Sigmoid colon (tissue), 4 donors: ENCODE results near the gene RSPH1.

ENCODE experiments used
- POLR2A ChIP-seq, 2 donors: fragments of 450-650 bp; IDR thresholded peaks; one replicate each; pipeline ENCODE4 v1.6.1; 2016; ENCODE audit warnings: antibody characterized with exemption in 2 of 2, mild to moderate bottlenecking in 2 of 2, moderate library complexity in 2 of 2
- POLR2AphosphoS5 ChIP-seq, 4 donors: sonication (generic); formaldehyde crosslinking; IDR thresholded peaks; one replicate each; pipeline ENCODE4 v1.6.1; 2017; ENCODE audit warnings: antibody characterized with exemption in 4 of 4
- TF ChIP-seq, protein P1 (sequence below), 4 experiments: fragments of 450-650 bp in 3 of 4; fragments of 200-600 bp in 1 of 4; IDR thresholded peaks; one replicate each; pipeline ENCODE4 v1.5.1; 2016 to 2019; ENCODE audit warnings: antibody characterized with exemption in 4 of 4, mild to moderate bottlenecking in 3 of 4, moderate library complexity in 2 of 4

DNA sequence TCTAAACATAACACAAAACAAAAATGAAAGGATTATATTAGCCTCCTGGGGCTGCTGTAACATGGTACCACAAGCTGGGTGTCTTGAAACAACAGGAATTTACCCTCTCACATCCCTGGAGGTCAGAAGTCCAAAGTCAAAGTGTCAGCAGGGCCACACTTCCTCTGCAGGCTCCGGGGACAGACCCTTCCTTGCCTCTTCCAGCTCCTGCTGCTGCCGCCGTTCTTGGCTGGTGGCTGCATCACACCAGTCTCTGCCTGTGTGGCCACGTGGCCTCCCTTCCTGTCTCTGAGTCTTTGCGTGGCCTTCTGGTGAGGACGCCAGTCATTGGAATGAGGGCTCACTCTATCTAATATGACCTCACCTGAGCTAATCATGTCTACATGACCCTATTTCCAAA, 25.8 kb upstream of the RSPH1 start:
- TF ChIP-seq POLR2A (IDR thresholded peaks at IDR 0.05) (no peak), POLR2AphosphoS5 (IDR thresholded peaks at IDR 0.05) (no peak)
- TF ChIP-seq, protein P1, sequence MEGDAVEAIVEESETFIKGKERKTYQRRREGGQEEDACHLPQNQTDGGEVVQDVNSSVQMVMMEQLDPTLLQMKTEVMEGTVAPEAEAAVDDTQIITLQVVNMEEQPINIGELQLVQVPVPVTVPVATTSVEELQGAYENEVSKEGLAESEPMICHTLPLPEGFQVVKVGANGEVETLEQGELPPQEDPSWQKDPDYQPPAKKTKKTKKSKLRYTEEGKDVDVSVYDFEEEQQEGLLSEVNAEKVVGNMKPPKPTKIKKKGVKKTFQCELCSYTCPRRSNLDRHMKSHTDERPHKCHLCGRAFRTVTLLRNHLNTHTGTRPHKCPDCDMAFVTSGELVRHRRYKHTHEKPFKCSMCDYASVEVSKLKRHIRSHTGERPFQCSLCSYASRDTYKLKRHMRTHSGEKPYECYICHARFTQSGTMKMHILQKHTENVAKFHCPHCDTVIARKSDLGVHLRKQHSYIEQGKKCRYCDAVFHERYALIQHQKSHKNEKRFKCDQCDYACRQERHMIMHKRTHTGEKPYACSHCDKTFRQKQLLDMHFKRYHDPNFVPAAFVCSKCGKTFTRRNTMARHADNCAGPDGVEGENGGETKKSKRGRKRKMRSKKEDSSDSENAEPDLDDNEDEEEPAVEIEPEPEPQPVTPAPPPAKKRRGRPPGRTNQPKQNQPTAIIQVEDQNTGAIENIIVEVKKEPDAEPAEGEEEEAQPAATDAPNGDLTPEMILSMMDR (IDR thresholded peaks at IDR 0.05): no peak
